Neural crest cell (in vitro differentiated cells): ENCODE results near the gene RAB23. TPM values are rescaled to one million over a fixed set of nuclear protein-coding genes. Genes with fewer than 3 reads are reported as not detected.
A peak's percentile ranks its signal among the peaks of the same experiment; 100 is the strongest.

Experiments used
- DNase-seq: peaks from one replicate; pipeline ENCODE4 v3.0.0; 2021; ENCODE audit warnings: low read depth, mixed read lengths, low spot score
- H3K27ac Mint-ChIP-seq: one replicate; pipeline ENCODE4 v1.8.0; 2021; ENCODE audit warnings: mild to moderate bottlenecking, mixed read lengths; ENCODE audit not compliant: unreplicated experiment
- H3K27me3 Mint-ChIP-seq: 2 replicates; pipeline ENCODE4 v1.8.0; 2021; ENCODE audit warnings: low read depth, mild to moderate bottlenecking, mixed read lengths
- H3K36me3 Mint-ChIP-seq: 2 replicates; pipeline ENCODE4 v1.8.0; 2021; ENCODE audit warnings: low read depth, mild to moderate bottlenecking, mixed read lengths
- H3K4me1 Mint-ChIP-seq: 2 replicates; pipeline ENCODE4 v1.8.0; 2021; ENCODE audit warnings: mixed read lengths
- H3K4me3 Mint-ChIP-seq: one replicate; pipeline ENCODE4 v1.8.0; 2021; ENCODE audit warnings: mild to moderate bottlenecking, mixed read lengths
- H3K9me3 Mint-ChIP-seq: 2 replicates; pipeline ENCODE4 v1.8.0; 2021; ENCODE audit warnings: mixed read lengths
- CTCF ChIP-seq: fragments of 200-600 bp; sonication (generic); conservative IDR thresholded peaks from 2 replicates; pipeline ENCODE4 v1.5.0; 2021; ENCODE audit warnings: antibody characterized with exemption, mild to moderate bottlenecking
- total RNA-seq: library from RNA; stranded (reverse); gene quantifications from 2 replicates; pipeline ENCODE4 v1.2.1, GENCODE V29; 2021

Gene RAB23
- total RNA-seq, 1 donor from 2014 or later, result 20.1 TPM

DNA sequence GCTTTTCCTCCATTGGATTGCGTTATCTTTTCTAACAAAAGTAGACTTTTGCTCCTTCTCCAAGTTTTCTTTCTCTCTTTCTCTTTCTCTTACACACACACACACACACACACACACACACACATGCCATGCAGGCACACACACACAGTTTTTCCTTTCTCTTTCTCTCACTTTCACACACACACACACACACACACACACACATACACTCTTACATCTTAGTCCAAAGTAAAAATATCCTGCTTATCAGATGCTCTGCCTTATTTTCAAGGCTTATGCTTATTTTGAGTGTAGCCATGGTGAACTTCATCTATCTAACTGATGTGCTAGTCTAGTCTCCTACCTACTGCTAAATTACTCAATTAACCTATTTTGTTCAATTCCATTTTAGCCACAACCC, 34.4 kb upstream of the RAB23 start:
- TF ChIP-seq CTCF, result no peak
- Mint-ChIP-seq H3K9me3 (no peaks in the 10 kb centered on the region), H3K4me1 (peaks cover 13% of the 10 kb centered on the region), H3K27me3 (no peaks in the 10 kb centered on the region), H3K27ac (no peak overlapping the region), H3K4me3 (no peak overlapping the region), H3K36me3 (no peaks in the 10 kb centered on the region)
- no peak for DNase-seq

GRCh38 chr6:57255451-57256169, 33.5 kb upstream of the RAB23 start:
- TF ChIP-seq CTCF, result no peak
- Mint-ChIP-seq H3K36me3 (no peaks in the 10 kb centered on the region), H3K27ac (no peak overlapping the region), H3K4me1 (peaks cover 13% of the 10 kb centered on the region), H3K9me3 (no peaks in the 10 kb centered on the region), H3K4me3 (no peak overlapping the region), H3K27me3 (no peaks in the 10 kb centered on the region)
- no peak for DNase-seq

DNA sequence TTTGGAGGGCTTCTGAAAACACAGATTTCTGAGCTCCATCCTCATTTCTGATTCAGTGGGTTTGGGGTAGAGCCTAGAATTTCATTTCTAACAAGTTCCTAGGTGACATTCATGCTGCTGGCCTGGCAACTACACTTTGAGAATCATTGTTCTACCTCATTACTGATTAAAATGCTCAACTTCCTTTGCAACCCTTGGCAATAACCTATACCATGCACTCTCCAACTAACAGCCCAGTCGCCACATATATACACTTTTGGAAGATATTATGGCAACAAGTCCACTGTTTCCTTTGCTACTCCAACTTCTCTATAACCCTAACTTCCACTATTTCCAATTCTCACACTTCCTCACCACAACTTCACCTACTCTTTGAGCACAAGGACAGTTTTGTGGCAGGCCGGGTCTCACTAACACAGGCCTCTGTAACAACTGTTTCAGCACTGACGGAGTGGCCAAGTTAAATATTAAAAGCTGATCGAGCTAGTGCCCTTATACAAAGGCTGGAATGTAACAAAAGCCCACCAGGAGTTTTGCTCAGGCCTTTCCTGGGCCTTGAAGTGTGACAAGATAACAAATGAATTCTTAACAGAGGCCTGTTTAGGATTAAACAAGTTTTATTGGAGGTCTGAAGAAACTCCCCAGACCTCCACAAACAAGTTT, 32.1 kb upstream of the RAB23 start:
- TF ChIP-seq CTCF, result no peak
- DNase-seq, result no peak
- H3K4me1 Mint-ChIP-seq, result peaks cover 13% of the 10 kb centered on the region
- peak overlapping the region; percentile 46 for H3K27ac Mint-ChIP-seq
- H3K4me3 Mint-ChIP-seq, result no peak overlapping the region
- H3K36me3 Mint-ChIP-seq, result no peaks in the 10 kb centered on the region
- no peaks in the 10 kb centered on the region for H3K27me3 Mint-ChIP-seq
- no peaks in the 10 kb centered on the region for H3K9me3 Mint-ChIP-seq

- no peak overlapping the region for H3K4me3 Mint-ChIP-seq
Observed at GRCh38 chr6:57252975-57253374, 30.9 kb upstream of the RAB23 start.

GRCh38 chr6:57252137-57252536, 30.0 kb upstream of the RAB23 start:
- H3K36me3 Mint-ChIP-seq, result no peaks in the 10 kb centered on the region
- no peak for TF ChIP-seq CTCF
- no peak for DNase-seq
- peaks cover 8% of the 10 kb centered on the region for H3K4me1 Mint-ChIP-seq
- H3K4me3 Mint-ChIP-seq, result no peak overlapping the region
- H3K27me3 Mint-ChIP-seq, result no peaks in the 10 kb centered on the region
- H3K9me3 Mint-ChIP-seq, result no peaks in the 10 kb centered on the region
- H3K27ac Mint-ChIP-seq, result no peak overlapping the region

More at GRCh38 chr6:57252975-57253374, 30.9 kb upstream of the RAB23 start:
- Mint-ChIP-seq H3K27ac (no peak overlapping the region), H3K9me3 (no peaks in the 10 kb centered on the region), H3K36me3 (no peaks in the 10 kb centered on the region), H3K27me3 (no peaks in the 10 kb centered on the region), H3K4me1 (peaks cover 13% of the 10 kb centered on the region)
- TF ChIP-seq CTCF, result no peak
- DNase-seq, result no peak
